GM19468 (cell line): ENCODE results near the gene CCL24.
"Not testable (repeated sequence)": the region's sequence is repeated elsewhere in the genome, so short reads cannot be mapped to it uniquely, and the experiment has no call there.

ENCODE experiments used
- ATAC-seq: cut with Tn5 transposase; IDR thresholded peaks from one replicate; pipeline ENCODE4 v1.9.1; 2021; ENCODE audit warnings: mild to moderate bottlenecking, moderate library complexity, moderate number of reproducible peaks; ENCODE audit not compliant: unreplicated experiment; ENCODE audit errors: extremely low read depth

CCL24 gene

DNA sequence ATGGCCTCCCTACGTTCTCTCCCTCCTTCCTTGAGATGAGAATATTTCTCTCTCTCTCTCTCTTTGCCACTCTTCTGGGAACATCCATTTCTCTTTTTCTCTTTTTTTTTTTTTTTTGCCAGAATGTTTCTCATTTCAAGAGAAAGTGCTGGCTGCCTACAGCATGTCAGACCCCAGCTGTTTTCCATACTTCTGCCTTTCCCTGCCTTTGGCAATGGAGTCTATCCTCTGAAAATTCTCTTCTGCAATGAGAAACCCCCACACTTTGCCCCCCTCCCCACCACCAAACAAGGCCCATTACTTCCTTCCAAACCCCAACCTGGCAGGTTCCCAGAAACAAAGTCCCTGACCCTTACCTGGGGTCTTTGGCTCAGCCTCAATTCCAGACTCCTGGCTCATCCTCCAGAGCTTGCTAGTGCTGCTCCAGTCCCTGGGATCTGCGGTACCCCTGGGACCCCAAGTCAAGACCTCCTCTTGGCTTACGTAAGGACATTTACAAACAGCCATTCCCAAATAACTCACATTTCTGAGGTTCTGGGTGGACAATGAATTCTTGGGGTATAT, 24.2 kb downstream of the CCL24 start:
- no peak for ATAC-seq

DNA sequence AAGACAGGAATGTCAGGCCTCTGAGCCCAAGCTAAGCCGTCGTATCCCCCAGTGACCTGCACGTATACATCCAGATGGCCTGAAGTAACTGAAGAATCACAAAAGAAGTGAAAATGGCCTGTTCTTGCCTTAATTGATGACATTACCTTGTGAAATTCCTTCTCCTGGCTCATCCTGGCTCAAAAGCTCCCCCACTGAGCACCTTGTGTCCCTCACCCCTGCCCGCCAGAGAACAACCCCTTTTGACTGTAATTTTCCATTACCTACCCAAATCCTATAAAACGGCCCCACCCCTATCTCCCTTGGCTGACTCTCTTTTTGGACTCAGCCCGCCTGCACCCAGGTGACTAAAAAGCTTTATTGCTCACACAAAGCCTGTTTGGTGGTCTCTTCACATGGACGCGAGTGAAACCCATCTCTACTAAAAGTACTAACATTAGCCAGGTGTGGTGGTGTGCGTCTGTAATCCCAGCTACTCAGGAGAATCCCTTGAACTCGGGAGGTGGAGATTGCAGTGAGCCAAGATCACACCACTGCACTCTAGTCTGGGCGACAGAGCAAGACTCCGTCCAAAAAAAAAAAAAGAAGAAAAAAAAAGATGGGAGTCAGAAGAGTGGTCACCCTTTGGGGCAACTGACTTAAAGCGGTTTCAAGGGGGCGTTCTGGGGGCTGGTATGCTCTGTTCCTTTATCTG, 25.3 kb downstream of the CCL24 start:
- not testable (repeated sequence) for ATAC-seq

DNA sequence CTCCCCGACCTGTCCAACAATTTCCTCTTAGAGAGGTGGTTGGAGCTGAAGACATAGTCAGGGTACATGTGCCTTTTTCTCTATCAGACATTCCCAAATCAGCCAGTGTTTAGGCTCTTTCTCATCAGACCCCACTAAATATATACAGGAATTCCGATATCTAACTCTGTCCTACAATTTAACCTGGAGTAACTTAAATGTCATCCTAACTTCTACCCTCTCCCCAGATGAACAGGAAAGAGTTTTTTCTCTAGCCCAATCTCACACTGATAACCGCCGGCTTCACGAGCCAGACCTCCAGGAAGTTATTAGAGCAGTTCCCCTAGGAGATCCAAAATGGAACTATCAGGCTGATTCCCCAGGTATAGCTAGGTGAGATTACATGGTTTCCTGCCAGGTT, 30.5 kb downstream of the CCL24 start:
- ATAC-seq: not testable (repeated sequence)

DNA sequence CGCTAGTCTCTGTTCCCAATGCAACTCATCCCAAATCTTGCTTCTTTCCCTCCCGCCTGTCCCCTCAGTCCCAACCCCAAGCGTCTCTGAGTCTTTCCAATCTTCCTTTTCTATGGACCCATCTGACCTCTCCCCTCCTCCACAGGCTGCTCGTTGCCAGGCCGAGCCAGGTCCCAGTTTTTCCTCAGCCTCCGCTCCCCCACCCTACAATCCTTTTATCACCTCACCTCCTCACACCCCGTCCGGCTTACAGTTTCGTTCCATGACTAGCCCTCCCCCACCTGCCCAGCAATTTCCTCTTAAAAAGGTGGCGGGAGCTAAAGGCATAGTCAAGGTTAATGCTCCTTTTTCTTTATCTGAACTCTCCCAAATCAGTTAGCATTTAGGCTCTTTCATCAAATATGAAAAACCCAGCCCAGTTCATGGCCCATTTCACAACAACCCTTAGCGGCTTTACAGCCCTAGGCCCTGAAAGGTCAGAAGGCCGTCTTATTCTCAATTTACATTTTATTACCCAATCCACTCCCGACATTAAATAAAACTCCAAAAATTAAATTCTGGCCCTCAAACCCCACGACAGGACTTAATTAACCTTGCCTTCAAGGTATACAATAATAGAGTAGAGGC, 32.8 kb downstream of the CCL24 start:
- ATAC-seq: not testable (repeated sequence)

DNA sequence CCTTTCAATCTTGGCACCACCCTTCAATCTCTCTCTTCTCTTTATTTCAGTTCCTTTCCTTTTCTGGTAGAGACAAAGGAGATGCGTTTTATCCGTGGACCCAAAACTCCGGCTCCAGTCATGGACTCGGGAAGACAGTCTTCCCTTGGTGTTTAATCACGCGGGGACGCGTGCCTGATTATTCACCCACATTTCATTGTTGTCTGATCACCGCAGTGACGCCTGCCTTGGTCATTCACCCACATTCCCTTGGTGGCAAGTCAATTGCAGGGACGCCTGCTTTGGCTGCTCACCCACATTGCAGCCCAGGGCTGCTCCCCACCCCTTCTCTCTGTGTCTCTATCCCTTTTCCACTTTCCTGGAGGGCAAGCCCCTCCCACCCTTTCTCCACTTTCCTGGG, 34.1 kb downstream of the CCL24 start:
- not testable (repeated sequence) for ATAC-seq

DNA sequence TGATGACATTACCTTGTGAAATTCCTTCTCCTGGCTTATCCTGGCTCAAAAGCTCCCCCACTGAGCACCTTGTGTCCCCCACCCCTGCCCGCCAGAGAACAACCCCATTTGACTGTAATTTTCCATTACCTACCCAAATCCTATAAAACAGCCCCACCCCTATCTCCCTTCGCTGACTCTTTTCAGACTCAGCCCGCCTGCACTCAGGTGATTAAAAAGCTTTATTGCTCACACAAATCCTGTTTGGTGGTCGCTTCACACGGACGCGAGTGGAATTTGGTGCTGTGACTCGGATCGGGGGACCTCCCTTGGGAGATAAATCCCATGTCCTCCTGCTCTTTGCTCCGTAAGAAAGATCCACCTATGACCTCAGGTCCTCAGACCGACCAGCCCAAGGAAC, 34.6 kb downstream of the CCL24 start:
- ATAC-seq: not testable (repeated sequence)

DNA sequence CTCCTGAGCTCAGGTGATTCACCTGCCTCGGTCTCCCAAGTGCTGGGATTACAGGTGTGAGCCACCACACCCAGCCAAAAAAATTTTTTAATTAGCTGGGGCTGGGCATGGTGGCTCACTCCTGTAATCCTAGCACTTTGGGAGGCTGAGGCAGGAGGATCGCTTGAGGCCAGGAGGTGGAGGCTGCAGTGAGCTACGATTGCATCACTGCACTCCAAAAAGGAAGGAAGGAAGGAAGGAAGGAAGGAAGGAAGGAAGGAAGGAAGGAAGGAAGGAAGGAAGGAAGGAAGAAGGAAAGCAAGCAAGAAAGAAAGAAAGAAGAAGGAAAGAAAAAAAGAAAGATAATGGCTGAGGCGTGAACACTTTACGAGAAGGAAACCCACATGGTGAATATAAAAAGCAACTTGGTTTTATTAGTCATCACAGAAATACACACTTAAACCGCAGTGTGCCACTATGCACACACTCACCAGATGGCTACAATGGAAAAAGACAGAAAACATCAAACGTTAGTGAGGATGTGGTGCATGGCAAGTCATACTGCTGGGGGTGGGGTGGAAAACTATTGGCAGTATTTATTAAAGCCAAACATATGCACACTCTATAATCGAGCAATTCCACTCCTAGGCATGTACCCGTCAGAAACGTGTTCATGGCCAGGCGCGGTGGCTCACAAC, 37.2 kb downstream of the CCL24 start:
- ATAC-seq: no peak

DNA sequence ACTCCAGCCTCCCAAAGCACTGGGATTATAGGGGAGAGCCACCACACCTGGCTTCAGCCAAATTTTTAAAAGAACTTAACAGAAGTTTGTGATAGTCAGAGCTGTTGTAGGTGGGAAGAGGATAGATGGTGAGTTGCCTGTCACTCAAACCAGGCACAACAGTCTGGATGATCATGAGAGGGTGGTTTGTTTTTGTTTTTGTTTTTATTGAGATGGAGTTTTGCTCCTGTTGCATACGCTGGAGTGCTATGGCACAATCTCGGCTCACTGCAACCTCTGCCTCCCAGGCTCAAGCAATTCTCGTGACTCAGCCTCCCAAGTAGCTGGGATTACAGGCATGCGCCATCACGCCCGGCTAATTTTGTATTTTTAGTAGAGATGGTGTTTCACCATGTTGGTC, 39.6 kb downstream of the CCL24 start:
- not testable (repeated sequence) for ATAC-seq

DNA sequence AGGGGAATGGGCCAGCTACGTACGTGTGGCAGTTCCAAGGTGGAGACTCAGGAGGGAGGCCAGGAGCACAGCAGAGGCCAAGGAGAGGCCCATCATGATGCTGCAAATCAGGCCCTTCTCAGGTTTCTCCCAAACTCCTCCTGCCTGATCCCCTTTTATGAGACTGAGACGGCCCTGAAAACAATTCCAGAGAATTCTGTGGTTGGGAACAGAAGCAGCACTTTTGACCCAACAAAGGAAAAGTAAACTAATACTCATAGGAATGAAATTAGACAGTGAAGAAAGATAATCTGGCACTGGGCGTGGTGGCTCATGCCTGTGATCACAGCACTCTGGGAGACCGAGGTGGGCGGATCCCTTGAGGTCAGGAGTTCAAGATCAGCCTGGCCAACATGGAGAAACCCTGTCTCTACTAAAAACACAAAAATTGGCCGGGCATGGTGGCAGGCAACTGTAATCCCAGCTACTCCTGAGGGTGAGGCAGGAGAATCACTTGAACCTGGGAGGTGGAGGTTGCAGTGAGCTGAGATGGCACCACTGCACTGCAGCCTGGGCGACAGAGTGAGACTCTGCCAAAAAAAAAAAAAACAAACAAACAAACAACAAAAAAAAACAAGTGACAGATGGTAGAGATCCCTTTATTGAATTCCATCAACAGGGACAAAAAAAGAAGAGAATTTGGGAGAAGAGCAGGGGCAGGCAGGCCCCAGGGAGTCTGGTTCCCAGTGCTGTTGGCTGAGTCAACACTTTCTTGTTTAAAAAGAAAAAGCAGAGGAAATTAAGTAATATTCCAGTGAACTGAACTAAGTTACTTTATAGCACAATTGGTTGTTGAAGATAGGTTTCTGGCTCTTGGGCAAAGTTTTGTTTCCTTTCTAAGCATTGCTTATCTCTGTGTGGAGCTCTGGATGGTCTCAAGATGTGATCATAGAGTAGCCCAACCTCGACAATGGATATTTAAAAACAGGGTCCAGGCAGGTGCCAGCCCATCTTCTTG, 41.2 kb downstream of the CCL24 start, which contains the start of gene CCL26:
Gene CCL26, minus strand, starts transcription at position 131 of the 997 bp plus-strand sequence. Its CDS starts 35 bp downstream, at position 96.
- no peak for ATAC-seq

DNA sequence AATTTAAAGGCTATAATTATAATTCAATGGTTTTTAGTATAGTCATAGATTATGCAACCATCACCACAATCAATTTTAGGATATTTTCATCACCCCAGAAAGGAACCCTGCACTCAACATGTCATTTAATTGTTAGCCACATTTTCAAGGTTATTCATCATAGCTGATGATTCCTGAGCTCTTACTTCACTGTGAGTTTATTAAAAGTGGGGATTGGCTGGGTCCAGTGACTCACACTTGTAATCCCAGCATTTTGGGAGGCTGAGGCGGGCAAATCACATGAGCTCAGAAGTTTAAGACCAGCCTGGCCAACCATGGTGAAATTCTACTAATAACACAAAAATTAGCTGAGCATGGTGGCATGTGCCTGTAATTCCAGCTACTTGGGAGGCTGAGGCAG, 42.4 kb downstream of the CCL24 start:
- no peak for ATAC-seq

DNA sequence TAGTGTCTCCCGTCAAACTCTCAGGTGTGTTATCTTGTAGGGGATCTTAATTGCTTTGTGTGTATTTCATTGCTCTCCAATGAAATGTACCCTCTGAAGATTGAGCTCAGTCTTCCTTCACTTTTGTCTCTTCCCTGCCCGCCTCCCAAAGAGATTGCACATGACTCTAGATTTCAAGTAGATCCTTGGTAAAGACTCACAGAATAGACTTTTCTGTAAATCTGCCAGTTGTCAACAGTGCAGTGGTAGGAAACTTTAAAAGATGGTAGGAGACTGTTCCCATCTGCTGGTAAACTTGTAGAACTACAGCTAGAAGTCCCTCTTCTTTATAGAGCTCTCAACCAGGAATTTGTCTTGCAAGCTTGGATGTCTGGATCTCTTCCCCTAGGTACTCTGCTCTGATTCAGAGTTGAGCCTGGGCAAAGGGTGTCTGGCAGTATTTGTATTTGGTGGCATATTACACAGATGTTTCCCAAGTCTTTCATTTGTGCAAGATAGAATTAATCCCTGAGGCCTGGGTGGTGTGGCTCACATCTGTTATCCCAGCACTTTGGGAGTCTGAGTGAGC, 51.2 kb downstream of the CCL24 start:
- no peak for ATAC-seq

DNA sequence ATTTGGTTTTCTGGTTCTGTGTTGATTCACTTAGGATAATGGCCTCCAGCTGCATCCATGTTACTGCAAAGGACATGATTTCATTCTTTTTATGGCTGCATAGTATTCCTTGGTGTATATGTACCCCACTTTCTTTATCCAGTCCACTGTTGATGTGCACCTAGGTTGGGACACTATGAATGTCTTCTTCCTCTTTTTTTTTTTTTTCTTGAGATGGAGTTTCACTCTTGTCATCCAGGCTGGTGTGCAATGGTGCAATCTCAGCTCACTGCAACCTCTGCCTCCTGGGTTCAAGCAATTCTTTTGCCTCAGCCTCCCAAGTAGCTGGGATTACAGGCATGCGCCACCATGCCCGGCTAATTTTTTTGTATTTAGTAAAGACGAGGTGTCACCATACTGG, 51.8 kb downstream of the CCL24 start:
- not testable (repeated sequence) for ATAC-seq
